Common myeloid progenitor, CD34-positive (primary cell): ENCODE results near the gene SGSH.

ENCODE experiments used
- CTCF ChIA-PET: fragments of 350-600 bp; sonication (Branson Sonifier 250); formaldehyde crosslinking; loops from one replicate; lab custom pipeline; 2021; ENCODE audit warnings: antibody characterized with exemption; lab: Charles Lee
- POLR2A ChIA-PET: fragments of 350-600 bp; sonication (Branson Sonifier 250); formaldehyde crosslinking; loops from one replicate; lab custom pipeline; 2021; ENCODE audit warnings: antibody characterized with exemption; lab: Charles Lee
- DNase-seq, 3 donors: peaks; one replicate each; pipeline versions ENCODE4 v3.0.0 to v3.0.0-alpha.2; 2013
- H3K27ac ChIP-seq, 2 experiments: 1 replicate in 1 of 2; 2 replicates in 1 of 2; pipeline ENCODE4 v1.7.0; 2013; ENCODE audit warnings: inconsistent platforms in 2 of 2, low read length in 2 of 2, mild to moderate bottlenecking in 2 of 2, low read depth in 1 of 2, moderate library complexity in 1 of 2; ENCODE audit not compliant: severe bottlenecking in 2 of 2, insufficient read depth in 1 of 2, poor library complexity in 1 of 2
- H3K27me3 ChIP-seq, 5 experiments: replicated peaks in 2 of 5; 1 replicate in 3 of 5; 2 replicates in 2 of 5; pipeline versions ENCODE4 v1.6.1 to v1.7.0; 2013; ENCODE audit warnings: low read length in 4 of 5, mild to moderate bottlenecking in 2 of 5, moderate library complexity in 2 of 5, inconsistent platforms in 1 of 5; ENCODE audit not compliant: insufficient read depth in 5 of 5, control insufficient read depth in 4 of 5
- H3K36me3 ChIP-seq, 4 experiments: 1 replicate in 2 of 4; 2 replicates in 2 of 4; pipeline versions ENCODE4 v1.6.1 to v1.7.0; 2013; ENCODE audit warnings: low read length in 3 of 4, control low read depth in 1 of 4, mild to moderate bottlenecking in 1 of 4; ENCODE audit not compliant: control insufficient read depth in 4 of 4, insufficient read depth in 4 of 4
- H3K4me1 ChIP-seq, 4 experiments: 1 replicate in 3 of 4; 2 replicates in 1 of 4; pipeline versions ENCODE4 v1.6.1 to v1.7.1; 2013; ENCODE audit warnings: low read length in 3 of 4, mild to moderate bottlenecking in 3 of 4, control low read depth in 1 of 4, inconsistent platforms in 1 of 4, moderate library complexity in 1 of 4; ENCODE audit not compliant: control insufficient read depth in 4 of 4, insufficient read depth in 4 of 4; ENCODE audit errors: control extremely low read depth in 1 of 4
- H3K4me3 ChIP-seq, 7 experiments: 1 replicate in 4 of 7; 2 replicates in 3 of 7; pipeline versions ENCODE4 v1.5.1 to v1.7.0; 2013; ENCODE audit warnings: mild to moderate bottlenecking in 7 of 7, low read length in 6 of 7, moderate library complexity in 6 of 7, inconsistent platforms in 2 of 7, low read depth in 2 of 7, control low read depth in 1 of 7; ENCODE audit not compliant: insufficient read depth in 4 of 7, control insufficient read depth in 1 of 7; ENCODE audit errors: extremely low read depth in 1 of 7
- H3K9me3 ChIP-seq, 5 experiments: 1 replicate in 4 of 5; 2 replicates in 1 of 5; pipeline versions ENCODE4 v1.6.1 to v1.7.1; 2013; ENCODE audit warnings: low read length in 4 of 5, mild to moderate bottlenecking in 2 of 5, inconsistent platforms in 1 of 5, low read depth in 1 of 5, moderate library complexity in 1 of 5; ENCODE audit not compliant: control insufficient read depth in 4 of 5, insufficient read depth in 2 of 5; ENCODE audit errors: control extremely low read depth in 1 of 5
- WGBS: methylation state at CpG from one replicate; pipeline ENCODE4 v1.1.5; 2013; ENCODE audit not compliant: insufficient coverage; 5-methylcytosine and 5-hydroxymethylcytosine counted together

The SGSH gene

DNA sequence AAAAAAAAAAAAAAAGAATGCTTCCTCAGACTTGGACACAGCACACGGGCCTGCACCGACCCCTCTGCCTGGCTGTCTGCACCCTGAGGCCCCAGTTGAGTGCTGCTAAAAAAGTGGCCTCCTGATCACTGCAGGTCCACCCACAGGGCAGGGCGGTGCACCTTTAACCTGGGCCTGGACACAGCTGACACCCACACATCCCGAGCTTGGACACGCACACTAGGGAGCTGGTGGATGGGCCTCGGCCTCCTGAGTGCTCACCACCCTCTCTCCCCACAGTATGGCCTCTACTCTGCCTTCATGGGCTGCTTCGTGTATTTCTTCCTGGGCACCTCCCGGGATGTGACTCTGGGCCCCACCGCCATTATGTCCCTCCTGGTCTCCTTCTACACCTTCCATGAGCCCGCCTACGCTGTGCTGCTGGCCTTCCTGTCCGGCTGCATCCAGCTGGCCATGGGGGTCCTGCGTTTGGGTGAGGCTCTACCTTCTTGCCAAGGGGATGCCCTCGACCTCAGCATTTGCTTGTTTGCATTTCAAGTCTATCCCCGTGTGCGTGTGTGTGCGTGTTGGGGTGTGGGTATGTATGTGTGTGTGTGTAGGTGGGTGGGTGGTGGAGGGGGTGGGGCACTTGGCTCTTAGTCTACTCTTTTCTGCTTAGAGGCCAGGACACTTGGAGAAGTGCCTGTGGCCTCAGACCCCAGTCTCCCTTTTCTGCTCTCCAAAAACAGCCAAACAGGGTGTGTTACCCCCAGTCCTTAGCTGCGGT, 2.4 kb upstream of the SGSH start:
- ChIA-PET CTCF (no interaction called here), POLR2A (interaction anchor here (1.1 kb wide), 1 partner anchor 32 kb away, joined by 3 read pairs; no protein-coding TSS in a partner anchor)
- no peak for DNase-seq
- H3K36me3 ChIP-seq, result no peaks in the 10 kb centered on the region
- peaks cover 0 to 27% (median 21%) of the 10 kb centered on the region in 4 experiments for H3K4me1 ChIP-seq
- peaks cover 0 to 82% (median 8%) of the 10 kb centered on the region in 5 experiments for H3K27me3 ChIP-seq
- WGBS, result 89% methylated on average over 14 of the region's 18 CpGs
- H3K27ac ChIP-seq, result no peak overlapping the region
- no peak overlapping the region for H3K4me3 ChIP-seq
- peaks cover 0 to 1% (median 0%) of the 10 kb centered on the region in 5 experiments for H3K9me3 ChIP-seq

DNA sequence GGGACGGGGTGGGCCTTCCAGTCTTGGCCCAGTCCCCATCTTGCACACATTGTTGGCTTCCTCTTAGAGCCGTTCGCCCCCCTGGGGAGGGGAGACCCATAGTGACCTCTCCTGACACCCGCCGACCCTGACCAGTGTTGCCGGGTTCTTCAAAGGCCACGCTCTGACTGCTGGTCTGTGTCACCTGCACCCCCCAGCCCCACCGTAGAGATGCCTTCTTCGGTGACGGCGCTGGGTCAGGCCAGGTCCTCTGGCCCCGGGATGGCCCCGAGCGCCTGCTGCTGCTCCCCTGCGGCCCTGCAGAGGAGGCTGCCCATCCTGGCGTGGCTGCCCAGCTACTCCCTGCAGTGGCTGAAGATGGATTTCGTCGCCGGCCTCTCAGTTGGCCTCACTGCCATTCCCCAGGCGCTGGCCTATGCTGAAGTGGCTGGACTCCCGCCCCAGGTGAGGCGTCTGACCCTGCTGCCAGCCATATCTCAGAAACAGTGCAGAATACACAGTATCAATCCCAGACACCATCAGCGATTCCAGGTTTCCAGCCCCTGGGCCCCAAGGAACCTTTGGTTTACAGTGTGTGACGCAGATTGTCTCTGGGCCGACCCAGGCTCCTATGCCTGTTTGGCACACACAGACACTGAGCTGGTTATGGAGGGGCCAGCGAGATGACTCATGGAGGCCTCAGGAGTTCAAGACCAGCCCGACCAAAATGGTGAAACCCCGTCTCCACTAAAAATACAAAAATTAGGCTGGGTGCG, 1.4 kb upstream of the SGSH start:
- no peaks in the 10 kb centered on the region for H3K36me3 ChIP-seq
- POLR2A ChIA-PET, result interaction anchor here (1.1 kb wide), 1 partner anchor 33 kb away, joined by 3 read pairs; no protein-coding TSS in a partner anchor

DNA sequence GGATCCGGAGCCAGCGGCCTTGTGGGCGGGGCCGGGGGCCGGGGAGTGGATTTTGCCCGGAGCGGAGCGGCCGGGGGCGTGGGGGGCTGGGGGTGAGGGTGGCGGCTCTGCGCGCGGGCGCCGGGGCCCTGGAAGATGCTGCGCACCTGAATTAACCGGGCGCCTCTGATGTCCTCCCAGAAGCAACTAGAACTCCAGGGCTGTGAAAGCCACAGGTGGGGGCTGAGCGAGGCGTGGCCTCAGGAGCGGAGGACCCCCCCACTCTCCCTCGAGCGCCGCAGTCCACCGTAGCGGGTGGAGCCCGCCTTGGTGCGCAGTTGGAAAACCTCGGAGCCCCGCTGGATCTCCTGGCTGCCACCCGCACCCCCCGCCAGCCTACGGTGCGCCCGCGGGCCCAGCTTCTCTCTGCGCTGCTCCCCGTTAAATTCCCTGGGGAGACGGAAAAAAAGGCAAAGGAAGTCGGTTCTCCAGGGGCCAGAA, 643 bp upstream of the SGSH start:
- no peak for DNase-seq
- Histone ChIP-seq H3K9me3 (peaks cover 0 to 1% (median 0%) of the 10 kb centered on the region in 5 experiments), H3K4me1 (peaks cover 0 to 27% (median 21%) of the 10 kb centered on the region in 4 experiments), H3K27ac (no peak overlapping the region), H3K4me3 (peak overlapping the region in 4 of 7 experiments; percentile 1 to 68 (median 46)), H3K27me3 (peaks cover 0 to 89% (median 20%) of the 10 kb centered on the region in 5 experiments), H3K36me3 (no peaks in the 10 kb centered on the region)
- 31% methylated on average over 33 of the region's 41 CpGs for WGBS
- ChIA-PET POLR2A (no interaction called here), CTCF (no interaction called here)

More for the DNA sequence above, 1.4 kb upstream of the SGSH start:
- no peak for DNase-seq
- H3K27ac ChIP-seq, result no peak overlapping the region
- no peak overlapping the region for H3K4me3 ChIP-seq
- peaks cover 0 to 27% (median 21%) of the 10 kb centered on the region in 4 experiments for H3K4me1 ChIP-seq
- peaks cover 0 to 1% (median 0%) of the 10 kb centered on the region in 5 experiments for H3K9me3 ChIP-seq
- WGBS, result 97% methylated on average over 27 of the region's 29 CpGs
- H3K27me3 ChIP-seq, result peaks cover 0 to 87% (median 15%) of the 10 kb centered on the region in 5 experiments
- CTCF ChIA-PET, result no interaction called here

DNA sequence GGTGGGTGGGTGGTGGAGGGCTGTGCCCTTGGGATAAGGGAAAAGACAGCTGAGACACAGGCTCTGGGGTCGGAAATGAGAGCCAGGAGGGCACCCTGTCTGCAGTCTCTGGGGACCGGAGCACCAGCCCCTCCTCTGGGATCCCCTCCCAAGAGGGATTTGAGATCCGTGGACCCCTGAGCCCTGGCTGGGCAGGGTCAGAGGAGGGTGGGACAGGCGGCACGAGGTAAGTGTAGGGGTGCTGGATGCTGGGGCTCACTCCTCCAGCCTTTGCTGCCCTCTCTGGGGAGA, 425 bp downstream of the SGSH start:
- ChIA-PET POLR2A (interaction anchor here (1.0 kb wide), 1 partner anchor 14 kb away, joined by 3 read pairs; no protein-coding TSS in a partner anchor), CTCF (no interaction called here)
- H3K27ac ChIP-seq, result peak overlapping the region in 1 of 2 experiments; percentile 61
- peaks cover 0 to 87% (median 20%) of the 10 kb centered on the region in 5 experiments for H3K27me3 ChIP-seq
- DNase-seq, result no peak
- WGBS, result 0% methylated on average over 5 of the region's 5 CpGs
- H3K4me3 ChIP-seq, result peak overlapping the region in 6 of 7 experiments; percentile 19 to 68 (median 56)
- H3K4me1 ChIP-seq, result peaks cover 0 to 27% (median 21%) of the 10 kb centered on the region in 4 experiments
- H3K9me3 ChIP-seq, result peaks cover 0 to 1% (median 0%) of the 10 kb centered on the region in 5 experiments
- no peaks in the 10 kb centered on the region for H3K36me3 ChIP-seq

DNA sequence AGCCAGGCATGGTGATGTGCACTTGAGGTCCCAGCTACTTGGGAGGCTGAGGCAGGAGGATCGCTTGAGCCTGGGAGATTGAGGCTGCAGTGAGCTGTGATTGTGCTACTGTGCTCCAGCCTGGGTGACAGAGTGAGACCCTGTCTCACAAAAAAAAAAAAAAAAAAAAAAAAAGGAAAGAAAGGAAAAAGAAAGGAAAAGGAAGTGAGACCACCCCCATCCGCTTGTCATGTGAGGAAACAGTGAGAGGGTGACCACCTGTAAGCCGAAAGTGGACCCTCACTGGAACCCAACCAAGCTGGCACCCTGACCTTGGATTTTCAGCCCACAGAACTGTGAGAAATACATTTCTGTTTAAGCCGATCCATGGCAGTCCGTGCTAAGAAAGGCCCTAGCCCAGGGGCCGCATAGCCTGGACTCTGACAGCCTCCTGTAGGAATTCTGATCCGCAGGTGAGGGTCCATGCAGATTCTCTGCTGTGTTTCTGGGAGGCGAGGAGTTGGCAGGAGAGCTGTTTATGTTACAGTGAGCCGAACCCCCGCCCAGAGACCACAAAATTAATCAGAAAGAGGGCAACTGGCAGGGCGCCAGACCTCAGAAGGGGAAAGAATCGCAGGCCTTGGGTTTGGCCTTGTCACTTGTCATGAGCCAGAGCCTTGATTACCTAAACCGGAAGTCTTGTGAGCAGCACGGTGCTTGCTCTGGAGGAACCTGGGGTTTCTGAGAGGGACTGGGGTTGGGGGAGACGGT, 945 bp downstream of the SGSH start:
- Histone ChIP-seq H3K4me3 (peak overlapping the region in 5 of 7 experiments; percentile 34 to 68 (median 59)), H3K27me3 (peaks cover 0 to 87% (median 15%) of the 10 kb centered on the region in 5 experiments), H3K27ac (peak overlapping the region in 1 of 2 experiments; percentile 61), H3K36me3 (no peaks in the 10 kb centered on the region), H3K9me3 (peaks cover 0 to 1% (median 0%) of the 10 kb centered on the region in 5 experiments), H3K4me1 (peaks cover 0 to 27% (median 23%) of the 10 kb centered on the region in 4 experiments)
- WGBS, result 0% methylated on average over 12 of the region's 15 CpGs
- POLR2A ChIA-PET, result interaction anchor here (1.0 kb wide), 1 partner anchor 13 kb away, joined by 3 read pairs; no protein-coding TSS in a partner anchor
- CTCF ChIA-PET, result interaction anchor here (1.4 kb wide), 1 partner anchor 20 kb away, joined by 3 read pairs; no protein-coding TSS in a partner anchor
- peak; percentile 94 to 98 (median 98) for DNase-seq

DNA sequence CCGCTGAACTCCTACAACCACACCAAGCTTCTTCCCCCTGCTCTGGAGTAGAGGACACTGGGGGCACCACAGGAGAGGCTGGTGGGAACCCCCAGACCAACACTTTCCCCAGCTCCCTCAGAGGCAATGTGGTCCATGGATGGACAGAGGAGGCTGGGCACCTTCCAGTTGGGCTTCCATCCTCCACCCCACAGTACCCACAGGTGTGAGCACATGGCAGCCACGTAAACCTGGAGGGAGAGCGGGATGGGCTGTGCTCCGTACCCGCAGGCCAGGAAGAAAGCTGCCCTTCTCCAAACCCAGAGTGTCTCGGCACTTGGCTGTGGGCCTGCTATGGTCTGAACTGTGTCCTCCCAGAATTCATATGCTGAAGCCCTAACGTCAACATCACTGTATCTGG, 1.7 kb downstream of the SGSH start:
- no peak overlapping the region for H3K27ac ChIP-seq
- no peaks in the 10 kb centered on the region for H3K9me3 ChIP-seq
- H3K4me1 ChIP-seq, result peaks cover 0 to 31% (median 29%) of the 10 kb centered on the region in 4 experiments
- DNase-seq, result no peak
- H3K36me3 ChIP-seq, result no peaks in the 10 kb centered on the region
- POLR2A ChIA-PET, result no interaction called here
- WGBS, result 88% methylated on average over 5 of the region's 7 CpGs
- H3K27me3 ChIP-seq, result peaks cover 0 to 86% (median 15%) of the 10 kb centered on the region in 5 experiments
- no peak overlapping the region for H3K4me3 ChIP-seq
- CTCF ChIA-PET, result interaction anchor here (1.1 to 1.4 kb wide), 2 partner anchors 17 to 20 kb away, joined by 3 read pairs; no protein-coding TSS in a partner anchor
